Measurements from ENCODE around the gene TNFRSF12A. TPM values are rescaled to one million over a fixed set of nuclear protein-coding genes. Genes with fewer than 3 reads are reported as not detected.

TNFRSF12A gene
- total and polyA plus RNA-seq, 2 of the 13 experiments (the other 11 are each of a cell fraction or from before 2014, with no cell fraction given): 61.9 to 66.0 TPM

DNA sequence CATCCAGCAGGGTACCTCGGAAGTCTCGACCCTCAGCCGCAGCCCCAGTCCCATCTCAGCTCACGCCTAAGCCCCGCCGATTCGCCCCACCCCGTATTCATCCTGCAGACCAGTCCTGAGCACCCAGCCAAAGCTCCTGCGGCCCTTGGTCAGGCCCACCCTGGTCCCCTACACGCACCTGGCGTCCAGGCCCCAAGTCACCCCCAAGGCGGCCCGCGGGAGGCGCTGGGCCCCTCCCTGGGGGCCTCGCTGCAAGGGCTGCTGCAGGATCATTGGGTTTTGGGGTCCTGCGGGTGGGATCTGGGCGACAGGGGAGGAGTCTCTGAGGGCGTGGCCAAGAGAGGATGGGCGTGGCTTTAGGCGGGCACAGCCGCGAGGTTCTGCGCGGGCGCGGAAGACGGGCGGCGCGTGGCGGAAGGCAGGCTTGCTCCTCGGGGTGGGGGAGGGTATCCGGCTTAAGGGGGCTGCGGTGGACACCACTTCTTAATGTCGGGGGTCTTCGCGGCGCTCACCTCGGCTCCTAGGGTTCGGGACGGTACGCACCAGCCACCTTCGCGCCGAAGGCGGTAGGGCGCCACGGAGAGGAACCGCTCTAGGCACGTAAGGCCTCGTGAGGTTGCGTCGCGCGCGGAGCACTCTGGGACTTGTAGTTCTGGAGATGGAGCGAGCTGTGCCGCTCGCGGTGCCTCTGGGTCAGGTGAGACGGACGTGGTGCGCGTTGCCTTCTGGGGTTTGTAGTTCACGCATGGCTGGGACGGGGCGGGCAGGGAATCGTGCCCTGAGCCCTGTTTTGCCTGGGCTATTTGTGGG lies 3.7 kb downstream of the TNFRSF12A start, which contains the start of the genes HCFC1R1 and THOC6 (continued):
- TF ChIP-seq, protein P1, sequence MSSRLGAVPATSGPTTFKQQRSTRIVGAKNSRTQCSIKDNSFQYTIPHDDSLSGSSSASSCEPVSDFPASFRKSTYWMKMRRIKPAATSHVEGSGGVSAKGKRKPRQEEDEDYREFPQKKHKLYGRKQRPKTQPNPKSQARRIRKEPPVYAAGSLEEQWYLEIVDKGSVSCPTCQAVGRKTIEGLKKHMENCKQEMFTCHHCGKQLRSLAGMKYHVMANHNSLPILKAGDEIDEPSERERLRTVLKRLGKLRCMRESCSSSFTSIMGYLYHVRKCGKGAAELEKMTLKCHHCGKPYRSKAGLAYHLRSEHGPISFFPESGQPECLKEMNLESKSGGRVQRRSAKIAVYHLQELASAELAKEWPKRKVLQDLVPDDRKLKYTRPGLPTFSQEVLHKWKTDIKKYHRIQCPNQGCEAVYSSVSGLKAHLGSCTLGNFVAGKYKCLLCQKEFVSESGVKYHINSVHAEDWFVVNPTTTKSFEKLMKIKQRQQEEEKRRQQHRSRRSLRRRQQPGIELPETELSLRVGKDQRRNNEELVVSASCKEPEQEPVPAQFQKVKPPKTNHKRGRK (CRISPR knock-in tag; IDR thresholded peaks at IDR 0.05): no peak
- TF ChIP-seq GABPA (IDR thresholded peaks at IDR 0.05; ENCODE audit: low read depth, low read length) (peak; percentile 59), GABPA (CRISPR knock-in tag; IDR thresholded peaks at IDR 0.05; ENCODE audit: low read depth) (peak; percentile 89), PHF20 (CRISPR knock-in tag; IDR thresholded peaks at IDR 0.05) (peak; percentile 30; the same call in 1 of the 2 replicates), HES4 (CRISPR knock-in tag; IDR thresholded peaks at IDR 0.05; ENCODE audit: borderline replicate concordance) (peak; percentile 58; the same call in 1 of the 2 replicates), JARID2 (CRISPR knock-in tag; IDR thresholded peaks at IDR 0.05; ENCODE audit: insufficient replicate concordance) (no peak), SOX5 (CRISPR knock-in tag; IDR thresholded peaks at IDR 0.05; ENCODE audit: borderline replicate concordance) (peak; percentile 44; the same call in 1 of the 2 replicates), ZNF33B (CRISPR knock-in tag; IDR thresholded peaks at IDR 0.05) (peak; percentile 79; the same call in 1 of the 2 replicates), MLLT10 (CRISPR knock-in tag; IDR thresholded peaks at IDR 0.05) (no peak), RCOR2 (CRISPR knock-in tag; IDR thresholded peaks at IDR 0.05) (no peak), ZFP36 (IDR thresholded peaks at IDR 0.05; ENCODE audit: borderline replicate concordance, low read depth, low read length, partially characterized antibody) (no peak), ZNF766 (CRISPR knock-in tag; IDR thresholded peaks at IDR 0.05; ENCODE audit: borderline replicate concordance) (no peak), ZNF510 (CRISPR knock-in tag; IDR thresholded peaks at IDR 0.05; ENCODE audit: low read depth) (0 out of 2 replicates have a peak, but pooled peaks have one; percentile 53), ZBTB21 (CRISPR knock-in tag; IDR thresholded peaks at IDR 0.05) (no peak; the same call in 1 of the 2 replicates)
- TF ChIP-seq, protein P2, sequence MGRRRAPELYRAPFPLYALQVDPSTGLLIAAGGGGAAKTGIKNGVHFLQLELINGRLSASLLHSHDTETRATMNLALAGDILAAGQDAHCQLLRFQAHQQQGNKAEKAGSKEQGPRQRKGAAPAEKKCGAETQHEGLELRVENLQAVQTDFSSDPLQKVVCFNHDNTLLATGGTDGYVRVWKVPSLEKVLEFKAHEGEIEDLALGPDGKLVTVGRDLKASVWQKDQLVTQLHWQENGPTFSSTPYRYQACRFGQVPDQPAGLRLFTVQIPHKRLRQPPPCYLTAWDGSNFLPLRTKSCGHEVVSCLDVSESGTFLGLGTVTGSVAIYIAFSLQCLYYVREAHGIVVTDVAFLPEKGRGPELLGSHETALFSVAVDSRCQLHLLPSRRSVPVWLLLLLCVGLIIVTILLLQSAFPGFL (CRISPR knock-in tag; IDR thresholded peaks at IDR 0.05): no peak
- TF ChIP-seq, protein P3, sequence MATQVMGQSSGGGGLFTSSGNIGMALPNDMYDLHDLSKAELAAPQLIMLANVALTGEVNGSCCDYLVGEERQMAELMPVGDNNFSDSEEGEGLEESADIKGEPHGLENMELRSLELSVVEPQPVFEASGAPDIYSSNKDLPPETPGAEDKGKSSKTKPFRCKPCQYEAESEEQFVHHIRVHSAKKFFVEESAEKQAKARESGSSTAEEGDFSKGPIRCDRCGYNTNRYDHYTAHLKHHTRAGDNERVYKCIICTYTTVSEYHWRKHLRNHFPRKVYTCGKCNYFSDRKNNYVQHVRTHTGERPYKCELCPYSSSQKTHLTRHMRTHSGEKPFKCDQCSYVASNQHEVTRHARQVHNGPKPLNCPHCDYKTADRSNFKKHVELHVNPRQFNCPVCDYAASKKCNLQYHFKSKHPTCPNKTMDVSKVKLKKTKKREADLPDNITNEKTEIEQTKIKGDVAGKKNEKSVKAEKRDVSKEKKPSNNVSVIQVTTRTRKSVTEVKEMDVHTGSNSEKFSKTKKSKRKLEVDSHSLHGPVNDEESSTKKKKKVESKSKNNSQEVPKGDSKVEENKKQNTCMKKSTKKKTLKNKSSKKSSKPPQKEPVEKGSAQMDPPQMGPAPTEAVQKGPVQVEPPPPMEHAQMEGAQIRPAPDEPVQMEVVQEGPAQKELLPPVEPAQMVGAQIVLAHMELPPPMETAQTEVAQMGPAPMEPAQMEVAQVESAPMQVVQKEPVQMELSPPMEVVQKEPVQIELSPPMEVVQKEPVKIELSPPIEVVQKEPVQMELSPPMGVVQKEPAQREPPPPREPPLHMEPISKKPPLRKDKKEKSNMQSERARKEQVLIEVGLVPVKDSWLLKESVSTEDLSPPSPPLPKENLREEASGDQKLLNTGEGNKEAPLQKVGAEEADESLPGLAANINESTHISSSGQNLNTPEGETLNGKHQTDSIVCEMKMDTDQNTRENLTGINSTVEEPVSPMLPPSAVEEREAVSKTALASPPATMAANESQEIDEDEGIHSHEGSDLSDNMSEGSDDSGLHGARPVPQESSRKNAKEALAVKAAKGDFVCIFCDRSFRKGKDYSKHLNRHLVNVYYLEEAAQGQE (IDR thresholded peaks at IDR 0.05; ENCODE audit: borderline replicate concordance in 1 of 2, low read depth in 1 of 2, low read length in 2 of 2): peak in 1 of 2 experiments; percentile 25; a peak in 1 of 4 replicates
- TF ChIP-seq, protein P4, sequence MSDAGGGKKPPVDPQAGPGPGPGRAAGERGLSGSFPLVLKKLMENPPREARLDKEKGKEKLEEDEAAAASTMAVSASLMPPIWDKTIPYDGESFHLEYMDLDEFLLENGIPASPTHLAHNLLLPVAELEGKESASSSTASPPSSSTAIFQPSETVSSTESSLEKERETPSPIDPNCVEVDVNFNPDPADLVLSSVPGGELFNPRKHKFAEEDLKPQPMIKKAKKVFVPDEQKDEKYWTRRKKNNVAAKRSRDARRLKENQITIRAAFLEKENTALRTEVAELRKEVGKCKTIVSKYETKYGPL (CRISPR knock-in tag; IDR thresholded peaks at IDR 0.05): no peak
- TF ChIP-seq, protein P5, sequence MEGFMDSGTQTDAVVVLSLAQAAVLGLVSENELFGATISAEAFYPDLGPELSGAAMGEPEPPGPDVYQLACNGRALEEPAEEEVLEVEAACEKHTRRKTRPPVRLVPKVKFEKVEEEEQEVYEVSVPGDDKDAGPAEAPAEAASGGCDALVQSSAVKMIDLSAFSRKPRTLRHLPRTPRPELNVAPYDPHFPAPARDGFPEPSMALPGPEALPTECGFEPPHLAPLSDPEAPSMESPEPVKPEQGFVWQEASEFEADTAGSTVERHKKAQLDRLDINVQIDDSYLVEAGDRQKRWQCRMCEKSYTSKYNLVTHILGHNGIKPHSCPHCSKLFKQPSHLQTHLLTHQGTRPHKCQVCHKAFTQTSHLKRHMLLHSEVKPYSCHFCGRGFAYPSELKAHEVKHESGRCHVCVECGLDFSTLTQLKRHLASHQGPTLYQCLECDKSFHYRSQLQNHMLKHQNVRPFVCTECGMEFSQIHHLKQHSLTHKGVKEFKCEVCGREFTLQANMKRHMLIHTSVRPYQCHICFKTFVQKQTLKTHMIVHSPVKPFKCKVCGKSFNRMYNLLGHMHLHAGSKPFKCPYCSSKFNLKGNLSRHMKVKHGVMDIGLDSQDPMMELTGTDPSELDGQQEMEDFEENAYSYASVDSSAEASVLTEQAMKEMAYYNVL (CRISPR knock-in tag; IDR thresholded peaks at IDR 0.05; ENCODE audit: borderline replicate concordance): peak; percentile 21; the same call in 1 of the 2 replicates

All from HepG2 (cell line).